WTC11 (cell line): Measurements from ENCODE around the gene MX2.

Source experiments
- E2F4 ChIP-seq: sonication (generic); formaldehyde crosslinking; IDR thresholded peaks from 2 replicates; pipeline ENCODE4 v1.8.1; 2022; ENCODE audit warnings: low read depth, mild to moderate bottlenecking, moderate library complexity, missing genetic modification reagents, borderline replicate concordance
- ETV6 ChIP-seq: sonication (generic); formaldehyde crosslinking; IDR thresholded peaks from 2 replicates; pipeline ENCODE4 v1.8.1; 2022; ENCODE audit warnings: mild to moderate bottlenecking, missing genetic modification reagents
- SP1 ChIP-seq: sonication (generic); formaldehyde crosslinking; conservative IDR thresholded peaks from 2 replicates; pipeline ENCODE4 v1.8.1; 2022; ENCODE audit warnings: missing genetic modification reagents
- ZNF121 ChIP-seq: sonication (generic); formaldehyde crosslinking; IDR thresholded peaks from 2 replicates; pipeline ENCODE4 v1.8.0; 2023; ENCODE audit warnings: missing genetic modification reagents
- ZNF512 ChIP-seq: sonication (generic); formaldehyde crosslinking; IDR thresholded peaks from 2 replicates; pipeline ENCODE4 v1.8.1; 2022; ENCODE audit warnings: missing genetic modification reagents, borderline replicate concordance
- TF ChIP-seq, protein P1 (sequence below): fragments of 200-600 bp; IDR thresholded peaks from 2 replicates; pipeline ENCODE4 v1.8.0; 2022; ENCODE audit warnings: antibody characterized with exemption
- TF ChIP-seq, protein P2 (sequence below): sonication (generic); formaldehyde crosslinking; conservative IDR thresholded peaks from 2 replicates; pipeline ENCODE4 v1.8.1; 2022; ENCODE audit warnings: mild to moderate bottlenecking, missing genetic modification reagents
- TF ChIP-seq, protein P3 (sequence below): sonication (generic); formaldehyde crosslinking; IDR thresholded peaks from 2 replicates; pipeline ENCODE4 v1.8.0; 2022; ENCODE audit warnings: mild to moderate bottlenecking, missing genetic modification reagents

DNA sequence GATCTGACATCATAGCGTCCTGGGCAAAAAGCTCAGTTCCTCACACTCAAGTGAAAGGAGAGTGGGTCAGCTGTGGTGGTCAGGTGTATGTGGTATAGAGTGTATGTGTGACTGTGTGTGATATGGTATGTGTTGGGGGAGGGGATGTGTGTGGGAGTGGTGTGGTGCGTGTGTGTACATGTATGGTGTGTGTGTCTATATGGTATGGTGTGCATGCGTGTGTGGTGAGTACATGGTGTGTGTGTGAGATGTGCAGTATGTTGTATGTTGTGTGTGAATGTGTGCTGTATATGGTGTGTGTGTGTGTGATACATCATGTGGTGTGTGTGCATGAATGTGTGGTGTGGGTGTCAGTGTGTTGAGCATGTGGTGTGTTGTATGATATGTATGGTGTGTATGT, 24.3 kb upstream of the MX2 start:
- TF ChIP-seq ETV6 (CRISPR knock-in tag) (no peak), ZNF121 (CRISPR knock-in tag) (no peak), SP1 (CRISPR knock-in tag) (no peak), E2F4 (CRISPR knock-in tag) (no peak), ZNF512 (CRISPR knock-in tag) (no peak)
- TF ChIP-seq, protein P1, sequence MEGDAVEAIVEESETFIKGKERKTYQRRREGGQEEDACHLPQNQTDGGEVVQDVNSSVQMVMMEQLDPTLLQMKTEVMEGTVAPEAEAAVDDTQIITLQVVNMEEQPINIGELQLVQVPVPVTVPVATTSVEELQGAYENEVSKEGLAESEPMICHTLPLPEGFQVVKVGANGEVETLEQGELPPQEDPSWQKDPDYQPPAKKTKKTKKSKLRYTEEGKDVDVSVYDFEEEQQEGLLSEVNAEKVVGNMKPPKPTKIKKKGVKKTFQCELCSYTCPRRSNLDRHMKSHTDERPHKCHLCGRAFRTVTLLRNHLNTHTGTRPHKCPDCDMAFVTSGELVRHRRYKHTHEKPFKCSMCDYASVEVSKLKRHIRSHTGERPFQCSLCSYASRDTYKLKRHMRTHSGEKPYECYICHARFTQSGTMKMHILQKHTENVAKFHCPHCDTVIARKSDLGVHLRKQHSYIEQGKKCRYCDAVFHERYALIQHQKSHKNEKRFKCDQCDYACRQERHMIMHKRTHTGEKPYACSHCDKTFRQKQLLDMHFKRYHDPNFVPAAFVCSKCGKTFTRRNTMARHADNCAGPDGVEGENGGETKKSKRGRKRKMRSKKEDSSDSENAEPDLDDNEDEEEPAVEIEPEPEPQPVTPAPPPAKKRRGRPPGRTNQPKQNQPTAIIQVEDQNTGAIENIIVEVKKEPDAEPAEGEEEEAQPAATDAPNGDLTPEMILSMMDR = no peak
- TF ChIP-seq, protein P2, sequence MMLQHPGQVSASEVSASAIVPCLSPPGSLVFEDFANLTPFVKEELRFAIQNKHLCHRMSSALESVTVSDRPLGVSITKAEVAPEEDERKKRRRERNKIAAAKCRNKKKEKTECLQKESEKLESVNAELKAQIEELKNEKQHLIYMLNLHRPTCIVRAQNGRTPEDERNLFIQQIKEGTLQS (CRISPR knock-in tag) = no peak
- TF ChIP-seq, protein P3, sequence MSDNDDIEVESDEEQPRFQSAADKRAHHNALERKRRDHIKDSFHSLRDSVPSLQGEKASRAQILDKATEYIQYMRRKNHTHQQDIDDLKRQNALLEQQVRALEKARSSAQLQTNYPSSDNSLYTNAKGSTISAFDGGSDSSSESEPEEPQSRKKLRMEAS = no peak
